NOMO-1 treated with DMSO at 0.1 percent for 48 hours (cell line): ENCODE results near the gene LDOC1.
"Not testable (repeated sequence)": the region's sequence is repeated elsewhere in the genome, so short reads cannot be mapped to it uniquely, and the experiment has no call there.

Experiments used
- DNase-seq: peaks from one replicate; lab custom pipeline; 2025; ENCODE audit not compliant: unreplicated experiment; lab: John Stamatoyannopoulos, UW

The LDOC1 gene

GRCh38 chrX:141176586-141177451, at the start of gene LDOC1:
TSS of gene LDOC1 (minus strand) at chrX:141177129. CDS start at chrX:141177021, 108 bp downstream.
- DNase-seq, result no peak

- no peak for DNase-seq
Measured at GRCh38 chrX:141221611-141222010, 44.7 kb upstream of the LDOC1 start.

GRCh38 chrX:141220342-141221008, 43.5 kb upstream of the LDOC1 start:
- no peak for DNase-seq

GRCh38 chrX:141214196-141214595, 37.3 kb upstream of the LDOC1 start:
- no peak for DNase-seq

GRCh38 chrX:141201962-141202361, 25.0 kb upstream of the LDOC1 start:
- DNase-seq, result no peak

- not testable (repeated sequence) for DNase-seq
Measured at GRCh38 chrX:141188573-141188972, 11.6 kb upstream of the LDOC1 start.

GRCh38 chrX:141185366-141185765, 8.4 kb upstream of the LDOC1 start:
- no peak for DNase-seq

GRCh38 chrX:141183000-141183399, 6.1 kb upstream of the LDOC1 start:
- DNase-seq, result no peak

- DNase-seq, result no peak
Measured at GRCh38 chrX:141180851-141181250, 3.9 kb upstream of the LDOC1 start.

GRCh38 chrX:141175786-141176185, 1.1 kb downstream of the LDOC1 start:
- DNase-seq, result no peak

GRCh38 chrX:141164406-141164805, 12.5 kb downstream of the LDOC1 start:
- no peak for DNase-seq

- DNase-seq, result no peak
Measured at GRCh38 chrX:141158084-141158483, 18.8 kb downstream of the LDOC1 start.

GRCh38 chrX:141155231-141155630, 21.7 kb downstream of the LDOC1 start:
- not testable (repeated sequence) for DNase-seq

- DNase-seq, result no peak
Measured at GRCh38 chrX:141142946-141143345, 34.0 kb downstream of the LDOC1 start.

GRCh38 chrX:141133272-141133671, 43.7 kb downstream of the LDOC1 start:
- no peak for DNase-seq

GRCh38 chrX:141127146-141127545, 49.8 kb downstream of the LDOC1 start:
- no peak for DNase-seq
